Aorta (tissue), 5 donors: ENCODE results near the gene RND2. TPM values are rescaled to one million over a fixed set of nuclear protein-coding genes. Genes with fewer than 3 reads are reported as not detected.
"Not testable (repeated sequence)": the region's sequence is repeated elsewhere in the genome, so short reads cannot be mapped to it uniquely, and the experiment has no call there.

Experiments
- ATAC-seq: fragments of 200-7000 bp; cut with Tn5 transposase; one replicate; pipeline ENCODE4 v1.9.1; 2022; ENCODE audit warnings: moderate library complexity; ENCODE audit not compliant: low FRiP score
- DNase-seq, 2 donors: peaks; one replicate each; pipeline ENCODE4 v3.0.0-alpha.2; 2020
- H3K27ac ChIP-seq, 2 donors: one replicate each; pipeline ENCODE4 v1.5.1; 2013; ENCODE audit warnings: low read length in 2 of 2, mild to moderate bottlenecking in 2 of 2, moderate library complexity in 2 of 2, control low read depth in 1 of 2, inconsistent platforms in 1 of 2, low read depth in 1 of 2
- H3K27me3 ChIP-seq, 2 donors: one replicate each; pipeline ENCODE4 v1.6.1; 2013; ENCODE audit warnings: control low read depth in 1 of 2, low read length in 1 of 2, mild to moderate bottlenecking in 1 of 2, moderate library complexity in 1 of 2; ENCODE audit not compliant: insufficient read depth in 2 of 2, control insufficient read depth in 1 of 2
- H3K36me3 ChIP-seq, 2 donors: one replicate each; pipeline ENCODE4 v1.6.1; 2013; ENCODE audit warnings: control low read depth in 1 of 2, low read length in 1 of 2, mild to moderate bottlenecking in 1 of 2; ENCODE audit not compliant: insufficient read depth in 2 of 2, control insufficient read depth in 1 of 2
- H3K4me1 ChIP-seq, 2 donors: one replicate each; pipeline ENCODE4 v1.6.1; 2013; ENCODE audit warnings: low read length in 2 of 2, control low read depth in 1 of 2, mild to moderate bottlenecking in 1 of 2, moderate library complexity in 1 of 2; ENCODE audit not compliant: insufficient read depth in 2 of 2, control insufficient read depth in 1 of 2
- H3K4me3 ChIP-seq, 2 donors: one replicate each; pipeline ENCODE4 v1.5.1; 2013; ENCODE audit warnings: low read length in 2 of 2, control low read depth in 1 of 2, mild to moderate bottlenecking in 1 of 2
- H3K9me3 ChIP-seq: one replicate; pipeline ENCODE4 v1.6.1; 2013; ENCODE audit warnings: mild to moderate bottlenecking, low read length; ENCODE audit not compliant: control insufficient read depth
- WGBS, 2 donors: extraction: QIAGEN DNeasy Blood & Tissue Kit; methylation state at CpG; one replicate each; pipeline ENCODE4 v1.1.7; 2013; 5-methylcytosine and 5-hydroxymethylcytosine counted together
- intact Hi-C, 2 donors: fragments of 100-400 bp; cut with DNase I; formaldehyde crosslinking; loops; one replicate each; pipeline versions ENCODE4 v1.14.2 to v1.15.0; 2022
- long read RNA-seq, 2 donors: library from polyadenylated mRNA; unstranded; transcript quantifications; one replicate each; pipeline ENCODE4 v2.0.0, GENCODE V29; 2020 to 2021
- polyA plus RNA-seq, 2 donors: library from polyadenylated mRNA; stranded (reverse); fragments of 200-250 nt; gene quantifications; one replicate each; pipeline ENCODE4 v1.2.3, GENCODE V29; 2013
- total RNA-seq, 2 donors: library from RNA; stranded (reverse); fragmentation: NEBNext Ultra II Directional; extraction: Animal tissue kit (Norgen Biotek cat#: 25700); gene quantifications; one replicate each; pipeline ENCODE4 v1.2.1, GENCODE V29; 2021
- donor health status: healthy with polysubstance abuse.
- donor health status: Bipolar disorder and iron deficiency.
- donor health status: DM: no; HTN: no; CAD: no.
- donor health status: DM: no; HTN: no; CAD: no.
- donor health status: DM: yes; HTN: yes; CAD: no.

Gene RND2, protein sequence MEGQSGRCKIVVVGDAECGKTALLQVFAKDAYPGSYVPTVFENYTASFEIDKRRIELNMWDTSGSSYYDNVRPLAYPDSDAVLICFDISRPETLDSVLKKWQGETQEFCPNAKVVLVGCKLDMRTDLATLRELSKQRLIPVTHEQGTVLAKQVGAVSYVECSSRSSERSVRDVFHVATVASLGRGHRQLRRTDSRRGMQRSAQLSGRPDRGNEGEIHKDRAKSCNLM
- 1 to 10 TPM; 1.1 to 2.7 TPM for total RNA-seq
- polyA plus RNA-seq = 1 to 10 TPM; 2.0 to 3.9 TPM
- long read RNA-seq, donor 1, full-length matches to known transcripts = 1 of 2 reads
- long read RNA-seq, donor 1, partial matches to known transcripts = 0 of 2 reads
- long read RNA-seq, donor 1, other reads (novel, unspliced or antisense) = 1 of 2 reads
- long read RNA-seq, donor 2, full-length matches to known transcripts = 8 of 8 reads
- long read RNA-seq, donor 2, partial matches to known transcripts = 0 of 8 reads
- long read RNA-seq, donor 2, other reads (novel, unspliced or antisense) = 0 of 8 reads

DNA sequence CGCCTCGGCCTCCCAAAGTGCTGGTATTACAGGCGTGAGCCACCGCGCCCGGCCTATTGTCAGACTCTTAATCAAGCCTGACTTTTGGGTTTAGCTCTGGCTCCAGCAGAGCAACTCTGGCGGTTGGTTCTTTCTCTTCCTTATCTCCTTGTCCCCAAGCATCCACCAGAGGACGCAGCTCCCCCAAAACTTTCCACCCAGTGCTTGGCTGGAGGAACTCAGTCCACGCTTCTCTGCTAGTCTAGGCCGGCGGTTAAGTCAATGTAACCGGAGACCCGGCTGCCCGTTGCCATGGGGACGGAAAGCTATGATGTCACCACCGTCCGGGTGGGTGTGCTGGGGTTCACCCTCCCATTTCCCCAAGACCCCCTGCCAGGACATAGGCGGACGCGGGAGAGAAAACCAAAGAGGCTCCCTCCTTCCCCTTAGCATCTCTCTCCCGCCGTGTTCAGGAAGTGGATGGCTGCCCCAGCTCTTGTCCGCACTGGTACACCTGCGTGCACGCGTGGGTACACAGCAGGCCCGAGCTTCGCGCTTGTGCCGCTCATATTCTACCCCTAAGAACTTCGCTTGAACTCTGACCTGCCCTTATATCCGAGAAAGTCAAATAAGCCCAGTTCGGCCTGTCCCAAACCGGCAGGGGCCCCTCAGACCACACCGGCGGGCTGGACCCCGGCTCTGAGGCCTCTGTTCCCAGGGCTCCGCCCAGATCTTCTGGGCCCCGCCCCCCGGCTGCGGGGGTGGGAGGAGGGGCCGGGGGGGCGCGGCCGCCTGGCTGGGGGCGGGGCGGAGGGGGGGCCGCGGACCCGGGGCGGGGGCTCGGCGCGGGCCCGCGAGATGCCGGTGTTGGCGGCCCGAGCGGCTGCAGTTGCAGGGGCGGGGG, at the start of gene RND2:
RND2 (plus strand) TSS at position 825 of the 883 bp plus-strand sequence. CDS start 117 bp downstream, outside the sequence.
- H3K9me3 ChIP-seq = no peaks in the 10 kb centered on the region
- H3K27me3 ChIP-seq = no peaks in the 10 kb centered on the region
- ATAC-seq (peak; percentile 82), DNase-seq (peak; percentile 94 to 96)
- 0 to 1% methylated on average over 52 to 61 of the region's 61 CpGs for WGBS, 2 donors
- peak within 1 kb of the TSS; percentile 49 to 76 for H3K4me3 ChIP-seq
- H3K4me1 ChIP-seq = no peaks in the 10 kb centered on the region
- H3K27ac ChIP-seq = peak within 1 kb of the TSS in 1 of 2 donors; percentile 61
- no peaks in the 10 kb centered on the region for H3K36me3 ChIP-seq
- intact Hi-C loops = loop anchor here (2.0 to 5.0 kb wide), 6 partner anchors 63 to 188 kb away; partner anchors contain the start of genes BRCA1 (in 2 of the 2), NBR1 (in 1 of the 2) and TMEM106A (in 1 of the 2)

DNA sequence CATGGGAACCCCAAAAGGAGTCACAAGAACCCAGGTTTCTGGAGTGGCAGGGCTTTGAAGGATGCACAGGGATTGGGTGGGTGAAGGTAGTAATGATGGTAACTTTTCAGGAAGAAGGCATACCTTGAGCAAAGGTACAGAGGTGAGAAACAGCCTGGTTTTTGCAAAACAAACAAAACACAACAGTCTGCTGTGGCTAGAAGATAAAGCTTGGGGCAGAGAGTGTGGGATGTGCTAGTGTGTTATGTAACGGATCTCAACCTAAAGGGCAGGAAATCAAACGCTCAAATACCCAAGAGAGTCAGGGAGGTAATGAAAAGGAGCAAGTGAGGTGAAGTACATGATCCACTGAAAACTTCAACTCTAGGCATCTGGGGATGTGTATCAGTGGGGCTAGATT, 49.8 kb upstream of the RND2 start:
- Histone ChIP-seq H3K36me3 (no peaks in the 10 kb centered on the region), H3K27ac (no peak overlapping the region), H3K27me3 (no peaks in the 10 kb centered on the region), H3K4me3 (no peak overlapping the region), H3K4me1 (no peaks in the 10 kb centered on the region), H3K9me3 (no peaks in the 10 kb centered on the region)
- no peak for DNase-seq
- intact Hi-C loops = no loop called here
- 44 to 62% methylated on average over 2 of the region's 2 CpGs for WGBS, 2 donors
- no peak for ATAC-seq

DNA sequence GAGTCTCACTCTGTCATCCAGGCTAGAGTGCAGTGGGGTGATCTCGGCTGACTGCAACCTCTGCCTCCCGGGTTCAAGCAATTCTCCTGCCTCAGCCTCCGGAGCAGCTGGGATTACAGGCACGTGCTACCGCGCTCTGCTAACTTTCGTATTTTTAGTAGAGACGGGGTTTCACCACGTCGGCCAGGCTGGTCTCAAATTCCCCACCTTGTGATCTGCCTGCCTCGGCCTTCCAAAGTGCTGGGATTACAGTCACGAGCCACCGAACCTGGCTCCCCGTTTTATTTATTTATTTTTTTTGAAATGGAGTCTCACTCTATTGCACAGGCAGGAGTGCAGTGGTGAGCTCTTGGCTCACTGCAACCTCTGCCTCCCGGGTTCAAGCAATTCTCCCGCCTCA, 49.3 kb upstream of the RND2 start:
- intact Hi-C loops, H3K36me3 ChIP-seq, H3K27ac ChIP-seq, H3K4me1 ChIP-seq, ATAC-seq, DNase-seq, H3K4me3 ChIP-seq, H3K27me3 ChIP-seq, H3K9me3 ChIP-seq: not testable (repeated sequence)
- WGBS, 2 donors = 85 to 89% methylated on average over 16 of the region's 16 CpGs

DNA sequence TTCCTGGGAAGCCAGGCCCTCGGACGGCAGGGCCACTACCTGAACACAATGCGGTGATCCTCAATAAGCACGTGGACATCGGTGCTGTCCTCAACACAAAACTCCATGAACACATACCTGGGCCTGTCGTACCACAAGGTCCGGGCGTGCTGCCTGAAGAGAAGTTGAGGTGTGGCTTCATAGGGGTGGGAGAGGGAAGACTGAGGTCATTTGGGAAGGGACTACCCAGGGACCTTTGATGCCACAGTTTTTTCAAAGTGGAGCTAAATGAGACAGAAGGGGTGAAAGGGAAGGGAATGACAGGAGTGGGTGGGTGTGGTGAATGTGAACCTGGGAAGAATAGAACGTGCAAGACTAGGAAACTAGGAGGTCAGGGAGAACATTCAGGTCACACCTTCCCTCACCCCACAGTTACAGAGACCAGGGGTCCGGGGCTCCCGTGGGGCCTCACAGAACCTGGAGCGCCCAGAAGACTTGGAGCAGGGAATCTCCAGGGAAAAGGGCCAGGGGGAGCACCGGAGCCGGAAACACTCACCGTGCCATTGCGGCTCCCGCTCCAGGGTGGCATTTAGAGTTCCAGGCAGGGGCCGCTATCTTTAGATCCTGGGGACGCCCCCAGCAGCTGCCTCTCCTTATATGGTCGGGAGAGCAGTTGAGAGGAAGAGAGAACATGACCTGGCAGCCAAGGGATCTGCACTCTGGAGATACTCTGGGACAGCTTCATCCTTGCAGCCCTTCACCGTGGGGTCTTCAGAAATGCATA, 45.3 kb upstream of the RND2 start, which contains the start of gene PTGES3L:
PTGES3L (minus strand) TSS at position 570 of the 763 bp plus-strand sequence; CDS start at position 543, 27 bp downstream.
- ATAC-seq (peak; percentile 75), DNase-seq (peak; percentile 71 to 88)
- H3K27ac ChIP-seq = peak within 1 kb of the TSS in 1 of 2 donors; percentile 60
- no peaks in the 10 kb centered on the region for H3K36me3 ChIP-seq
- 26 to 30% methylated on average over 21 of the region's 21 CpGs for WGBS, 2 donors
- H3K27me3 ChIP-seq = no peaks in the 10 kb centered on the region
- H3K4me1 ChIP-seq = no peaks in the 10 kb centered on the region
- H3K9me3 ChIP-seq = no peaks in the 10 kb centered on the region
- peak within 1 kb of the TSS; percentile 82 to 98 for H3K4me3 ChIP-seq
- intact Hi-C loops = no loop called here

DNA sequence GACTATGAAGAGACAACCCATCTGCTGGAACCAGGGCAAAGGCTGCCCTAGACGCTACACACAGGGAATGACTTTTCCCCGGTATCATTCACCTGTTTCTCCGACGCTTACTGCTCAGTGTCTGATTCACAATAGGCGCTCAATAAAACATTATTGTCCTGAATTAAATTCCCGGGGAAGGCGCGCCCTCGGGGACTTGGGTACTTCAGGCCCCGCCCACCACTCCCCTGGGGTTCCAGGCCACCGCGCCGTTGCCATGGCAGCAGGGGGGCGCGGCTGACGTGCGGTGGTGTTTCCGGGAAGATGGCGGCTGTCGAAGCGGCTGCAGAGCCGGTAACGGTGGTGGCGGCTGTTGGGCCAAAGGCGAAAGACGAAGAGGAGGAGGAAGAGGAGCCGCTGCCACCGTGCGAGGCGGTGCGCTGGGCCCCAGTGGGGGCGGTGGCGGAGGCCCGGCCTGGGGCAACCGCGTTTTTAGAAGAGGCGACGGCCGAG, 44.7 kb upstream of the RND2 start, which contains the start of gene RUNDC1:
RUNDC1 (plus strand) TSS at position 292 of the 492 bp plus-strand sequence; CDS start at position 304, 12 bp downstream.
- intact Hi-C loops = no loop called here
- Histone ChIP-seq H3K4me1 (no peaks in the 10 kb centered on the region), H3K4me3 (peak within 1 kb of the TSS; percentile 82 to 98), H3K27ac (peak within 1 kb of the TSS in 1 of 2 donors; percentile 60), H3K36me3 (no peaks in the 10 kb centered on the region), H3K27me3 (no peaks in the 10 kb centered on the region), H3K9me3 (no peaks in the 10 kb centered on the region)
- ATAC-seq = peak; percentile 96
- DNase-seq = peak; percentile 95 to 98
- WGBS, 2 donors = 0% methylated on average over 29 to 39 of the region's 39 CpGs

DNA sequence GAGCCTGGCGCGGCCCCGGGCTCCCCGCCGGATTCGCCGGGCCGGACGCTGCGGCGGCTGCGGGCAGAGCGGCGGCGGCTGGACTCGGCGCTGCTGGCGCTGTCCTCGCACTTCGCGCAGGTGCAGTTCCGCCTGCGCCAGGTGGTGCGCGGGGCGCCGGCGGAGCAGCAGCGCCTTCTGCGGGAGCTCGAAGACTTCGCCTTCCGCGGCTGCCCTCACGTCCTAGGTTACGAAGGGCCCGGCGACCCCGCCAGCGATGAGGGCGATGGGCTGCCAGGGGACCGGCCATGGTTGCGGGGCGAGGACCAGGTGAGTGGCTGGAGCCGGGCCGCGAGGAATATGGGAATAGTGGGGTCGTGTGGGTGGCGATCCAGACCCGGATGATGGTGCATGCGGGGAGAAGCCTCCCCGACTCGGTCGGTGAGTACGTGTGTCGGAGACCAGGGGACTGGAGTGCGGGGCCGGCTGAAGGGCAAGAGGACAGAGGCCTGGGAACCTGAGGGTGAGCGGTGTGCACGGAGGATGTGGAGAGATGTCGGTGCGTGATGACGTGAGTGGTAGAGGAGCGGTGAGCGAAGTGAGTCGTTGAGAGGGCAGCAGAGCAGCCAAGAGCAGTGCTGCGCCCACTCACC, 44.1 kb upstream of the RND2 start:
- peak overlapping the region in 1 of 2 donors; percentile 60 for H3K27ac ChIP-seq
- H3K27me3 ChIP-seq = no peaks in the 10 kb centered on the region
- no peaks in the 10 kb centered on the region for H3K4me1 ChIP-seq
- peak; percentile 59 to 78 for DNase-seq
- peak; percentile 58 for ATAC-seq
- H3K4me3 ChIP-seq = peak overlapping the region; percentile 82 to 98
- H3K9me3 ChIP-seq = no peaks in the 10 kb centered on the region
- no peaks in the 10 kb centered on the region for H3K36me3 ChIP-seq
- intact Hi-C loops = no loop called here
- WGBS, 2 donors = 0 to 1% methylated on average over 47 to 67 of the region's 67 CpGs

DNA sequence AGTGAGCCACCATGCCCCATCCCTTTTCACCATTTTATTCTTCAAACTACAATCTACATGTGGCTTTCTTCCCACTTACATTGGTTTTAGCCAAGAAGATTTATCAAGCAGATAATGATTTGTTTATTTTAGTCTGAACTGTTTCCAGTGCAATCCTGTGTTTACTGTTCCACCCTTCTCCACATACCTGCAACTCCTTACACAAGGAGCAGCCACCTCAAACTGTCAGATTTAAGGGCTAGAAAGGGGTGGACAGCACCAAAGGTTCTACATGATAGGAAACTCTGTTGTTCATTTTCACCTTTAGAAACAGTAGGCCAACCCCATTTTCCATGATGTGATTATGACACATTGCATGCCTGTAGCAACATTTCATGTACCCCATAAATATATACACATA, 42.8 kb upstream of the RND2 start:
- DNase-seq (no peak), ATAC-seq (no peak)
- Histone ChIP-seq H3K27me3 (no peaks in the 10 kb centered on the region), H3K27ac (no peak overlapping the region), H3K9me3 (no peaks in the 10 kb centered on the region), H3K36me3 (no peaks in the 10 kb centered on the region), H3K4me3 (no peak overlapping the region), H3K4me1 (no peaks in the 10 kb centered on the region)
- intact Hi-C loops = no loop called here
